ENCODE measurements around the gene CDH4.

Gene CDH4

DNA sequence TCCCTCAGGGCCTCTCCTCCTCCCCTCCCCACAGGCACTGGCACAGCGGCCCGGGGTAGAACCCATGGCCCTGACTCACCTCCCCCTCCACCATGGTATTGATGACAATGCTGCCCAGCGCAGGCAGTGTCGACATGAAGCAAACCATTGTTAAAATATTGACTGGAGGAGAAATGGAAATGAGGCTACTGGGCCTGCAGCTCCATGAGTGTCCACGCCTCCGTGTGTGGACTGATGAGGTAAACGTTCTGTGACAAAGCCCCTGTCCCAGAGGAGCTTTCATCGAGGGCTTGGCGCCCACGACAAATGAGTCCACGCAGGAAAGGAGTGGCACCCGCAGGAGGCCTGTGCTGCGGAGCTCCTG lies 410.9 kb downstream of the CDH4 start:
- no peak for DNase-seq

DNA sequence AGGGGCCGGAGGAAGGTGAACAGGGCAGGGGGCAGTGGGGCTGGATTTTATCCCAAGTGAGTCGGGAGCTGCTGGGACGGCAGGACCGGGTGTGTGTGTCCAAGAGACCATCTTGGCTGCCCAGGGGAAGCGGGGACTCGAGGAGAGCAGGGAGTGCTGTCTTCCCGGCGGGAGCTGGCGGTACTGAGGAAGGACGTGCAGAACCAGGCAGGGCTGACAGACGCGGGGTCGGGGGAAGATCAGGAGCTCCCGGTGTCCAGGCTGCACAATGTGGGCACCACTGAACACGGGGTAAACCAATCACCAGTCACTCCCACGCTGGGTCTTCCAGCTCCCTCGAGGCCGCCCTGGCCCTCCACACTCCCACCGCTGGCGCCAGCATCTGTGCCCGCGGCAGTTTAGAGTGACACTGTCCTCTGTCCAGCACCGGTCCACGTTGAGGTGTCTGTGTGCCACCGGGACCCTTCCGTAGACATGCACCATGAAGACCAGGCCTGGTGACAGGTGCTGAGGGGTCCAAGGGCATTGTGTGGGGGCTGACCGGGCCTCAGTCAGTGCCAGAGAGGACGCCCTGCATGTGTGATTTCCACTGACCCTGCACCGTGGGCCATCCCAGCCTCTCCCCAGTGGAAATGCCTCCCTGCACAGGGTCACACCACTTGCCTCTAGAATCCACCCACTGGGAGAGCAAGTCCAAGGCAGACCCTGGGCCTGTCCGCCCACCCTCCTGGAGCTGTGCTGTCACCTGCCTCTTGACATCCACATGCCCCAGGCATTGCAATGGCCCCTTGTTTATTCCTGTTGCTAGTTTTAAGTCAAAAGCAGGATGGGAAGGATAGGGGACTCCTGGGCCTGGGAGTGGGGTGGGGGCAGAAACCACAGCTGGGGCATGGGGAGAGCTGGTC lies 411.7 kb downstream of the CDH4 start:
- DNase-seq: no peak

DNA sequence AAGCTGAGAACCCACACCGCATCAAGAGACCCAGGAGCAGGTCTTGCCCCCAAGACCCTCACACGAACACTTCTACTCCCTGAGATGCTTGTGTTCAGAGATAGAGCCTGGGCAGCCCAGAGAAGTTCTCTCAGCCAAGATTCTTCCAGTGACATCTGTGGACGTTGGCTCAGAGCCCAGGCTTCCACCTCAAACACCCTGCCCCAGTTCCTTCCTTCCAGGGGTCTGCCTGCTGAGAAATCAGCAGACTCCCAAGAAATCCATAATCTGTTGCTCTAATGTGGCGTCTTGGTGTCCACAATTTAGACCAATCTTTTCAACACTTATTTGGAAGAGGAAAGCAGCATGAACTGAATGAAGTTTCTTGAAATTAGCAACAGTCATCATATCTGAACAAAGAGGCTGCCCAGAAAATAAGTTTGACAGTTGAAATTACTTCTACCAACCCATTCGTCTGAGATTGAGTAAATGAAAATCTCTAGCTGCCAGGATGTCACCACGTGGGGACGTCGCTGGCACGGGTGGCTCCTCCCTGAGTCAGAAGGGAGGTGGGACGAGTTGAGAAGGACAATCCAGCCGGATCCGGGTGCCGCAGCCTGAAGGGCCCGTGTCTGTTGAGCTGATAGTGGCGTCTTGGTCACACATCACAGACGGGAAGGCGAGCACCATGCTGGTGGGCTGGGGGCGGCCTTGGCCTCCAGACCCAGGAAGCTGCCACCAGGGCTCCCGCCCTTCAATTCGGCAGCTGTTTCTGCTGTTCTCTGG lies 412.7 kb downstream of the CDH4 start:
- DNase-seq: no peak

DNA sequence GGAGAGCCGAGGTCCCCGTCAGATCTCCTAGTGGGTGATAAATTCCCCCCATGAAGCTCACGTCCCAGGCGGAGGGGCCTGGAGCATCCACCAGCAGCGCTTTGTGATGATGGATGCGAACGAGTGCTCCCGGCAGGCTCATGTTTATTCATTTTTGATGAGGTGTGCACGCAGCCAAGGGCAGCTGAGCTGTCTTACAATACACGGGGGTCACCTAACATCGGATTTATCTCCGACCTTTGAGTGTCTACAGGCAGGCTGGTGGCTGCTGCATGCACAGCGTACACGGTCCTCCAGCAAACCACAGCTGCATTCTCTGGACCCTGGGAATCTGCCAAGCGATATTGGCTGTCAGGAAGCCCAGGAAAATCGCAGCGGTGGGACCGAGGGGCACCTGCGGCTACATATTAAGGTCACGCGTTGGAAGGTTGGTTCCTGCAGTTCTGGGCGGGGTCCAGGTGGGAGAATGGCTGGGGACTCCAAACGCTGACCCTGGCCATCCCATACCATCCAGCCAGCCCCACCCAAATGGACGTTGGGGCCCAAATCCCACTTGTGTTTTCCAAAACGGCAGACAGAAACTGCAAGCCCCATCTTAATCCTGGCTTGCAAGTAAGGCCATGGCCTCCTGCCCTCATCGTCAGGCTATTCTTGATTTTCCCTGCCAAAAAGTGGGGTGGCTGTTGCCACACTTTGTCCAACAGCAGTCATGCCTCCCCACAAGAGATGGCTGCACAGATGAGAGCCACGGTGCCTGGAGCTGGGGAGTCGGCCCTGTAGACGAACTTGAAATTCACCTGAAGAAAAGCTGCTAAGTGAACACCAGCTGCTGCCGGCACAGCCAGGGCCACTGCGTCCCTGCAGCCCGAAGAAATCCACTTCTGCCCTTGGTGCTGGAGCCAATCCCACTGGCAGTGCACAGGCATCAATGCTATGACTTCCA lies 413.7 kb downstream of the CDH4 start:
- no peak for DNase-seq

DNA sequence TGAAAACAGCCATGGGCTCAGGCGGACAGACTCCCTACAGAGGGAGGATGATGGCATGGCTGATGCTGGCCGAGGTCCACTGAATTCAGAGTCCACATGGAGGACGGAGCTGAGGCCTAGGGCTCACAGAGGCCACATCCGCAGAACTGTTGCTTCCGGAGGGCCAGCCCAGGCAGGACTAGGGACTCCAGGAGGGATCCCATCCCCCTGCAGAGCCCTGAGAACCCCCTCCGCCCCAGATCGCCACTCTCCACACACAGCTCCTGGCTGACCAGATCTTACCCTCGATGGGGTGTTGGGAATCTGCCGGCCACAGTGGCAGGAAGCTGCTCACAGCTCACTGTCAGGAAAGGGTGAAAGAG lies 414.4 kb downstream of the CDH4 start:
- DNase-seq: no peak

DNA sequence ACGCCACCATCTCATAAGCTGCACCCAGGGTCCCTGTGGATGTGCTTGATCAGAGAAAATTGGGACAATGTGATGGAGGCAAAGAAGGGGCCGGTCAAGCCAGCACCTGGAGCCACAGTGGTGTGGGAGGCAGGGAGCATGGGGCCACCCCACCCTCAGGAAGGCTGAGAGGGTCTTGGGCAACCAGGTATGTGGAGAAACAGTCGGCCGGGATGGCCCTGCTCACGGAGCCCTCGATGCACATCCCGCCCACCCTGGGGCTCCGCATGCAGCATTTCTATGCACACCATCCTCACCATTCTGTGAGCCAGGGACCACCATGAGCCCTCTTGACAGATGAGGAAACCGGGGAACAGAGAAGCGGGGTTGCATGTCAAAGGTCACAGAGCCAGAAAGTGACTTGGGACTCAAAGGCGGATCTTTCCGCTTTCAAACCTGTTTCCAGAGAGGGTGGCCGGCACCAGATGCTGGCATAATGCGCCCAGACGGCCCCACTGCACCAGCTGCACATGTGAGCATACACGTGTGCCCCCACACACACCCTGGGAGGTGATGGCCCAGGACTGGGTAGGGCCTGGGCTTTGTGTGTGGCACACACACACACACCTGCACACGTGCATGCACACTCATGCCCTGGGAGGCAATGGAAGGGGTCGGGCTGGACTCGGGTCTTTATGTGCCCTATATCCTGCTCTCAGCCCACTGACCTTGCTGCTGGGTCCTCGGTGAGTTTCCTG lies 415.2 kb downstream of the CDH4 start:
- DNase-seq: no peak

DNA sequence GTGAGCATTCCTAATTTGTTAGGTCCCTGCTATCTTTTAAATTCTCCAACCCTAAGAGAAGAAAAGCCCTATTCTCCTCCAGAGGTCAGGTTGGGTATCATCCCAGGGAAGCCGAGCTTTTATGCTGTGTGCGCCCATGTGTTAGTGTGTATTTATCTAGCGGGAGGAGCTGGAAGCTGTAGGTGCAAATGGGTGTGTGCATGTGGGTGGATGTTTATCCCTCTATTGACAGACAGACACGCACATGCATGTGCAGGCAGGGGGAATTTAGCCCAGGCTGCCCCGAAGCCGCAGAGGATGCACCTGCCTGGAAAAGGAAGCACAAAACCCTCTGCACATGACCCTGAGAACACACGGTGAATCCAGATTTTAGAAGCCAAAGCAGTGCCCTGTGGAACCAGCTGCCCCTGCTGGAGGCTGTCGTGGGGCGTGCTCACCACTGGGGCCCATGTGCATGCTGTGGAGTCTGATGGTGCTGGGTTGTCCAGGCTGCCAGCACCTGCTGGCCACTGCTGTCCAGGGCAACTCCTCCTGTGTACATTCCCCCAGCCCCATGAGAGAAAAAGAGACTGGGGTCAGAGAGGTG lies 416.1 kb downstream of the CDH4 start:
- DNase-seq: no peak

DNA sequence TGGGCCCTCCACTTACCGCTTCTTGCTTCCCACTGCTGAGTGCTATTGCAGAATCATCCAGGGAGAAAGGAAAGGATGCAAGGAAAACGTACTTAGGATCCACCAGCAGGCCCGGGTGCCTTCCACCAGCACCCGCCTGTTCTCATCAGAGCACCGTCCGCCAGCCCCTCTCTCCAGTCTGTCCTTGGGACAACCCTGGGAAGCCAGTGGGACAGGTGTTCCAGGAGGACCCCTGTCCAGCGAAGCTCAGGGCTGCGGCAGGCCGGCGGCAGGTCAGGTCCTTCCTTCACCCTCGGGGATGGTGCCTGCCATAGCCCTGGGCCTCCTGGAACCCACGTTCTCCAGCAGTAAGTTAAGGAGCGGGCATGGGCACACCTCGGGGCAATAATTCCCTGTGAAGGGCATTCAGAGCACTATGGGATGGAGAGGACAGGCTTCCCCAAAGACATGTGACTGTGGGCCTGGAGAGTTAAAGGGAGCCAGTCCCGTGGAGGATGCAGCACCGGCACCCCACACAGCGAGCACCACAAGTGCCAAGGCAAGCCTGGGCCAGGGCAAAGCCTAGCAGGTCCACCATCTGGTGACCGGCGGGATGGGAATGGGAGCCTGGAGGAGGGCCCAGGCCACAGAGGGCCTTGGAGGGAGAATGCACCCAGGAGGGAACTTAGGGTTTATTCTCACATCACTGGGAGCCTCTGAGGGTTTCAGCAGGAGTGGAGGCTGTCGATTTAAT lies 416.9 kb downstream of the CDH4 start:
- no peak for DNase-seq

DNA sequence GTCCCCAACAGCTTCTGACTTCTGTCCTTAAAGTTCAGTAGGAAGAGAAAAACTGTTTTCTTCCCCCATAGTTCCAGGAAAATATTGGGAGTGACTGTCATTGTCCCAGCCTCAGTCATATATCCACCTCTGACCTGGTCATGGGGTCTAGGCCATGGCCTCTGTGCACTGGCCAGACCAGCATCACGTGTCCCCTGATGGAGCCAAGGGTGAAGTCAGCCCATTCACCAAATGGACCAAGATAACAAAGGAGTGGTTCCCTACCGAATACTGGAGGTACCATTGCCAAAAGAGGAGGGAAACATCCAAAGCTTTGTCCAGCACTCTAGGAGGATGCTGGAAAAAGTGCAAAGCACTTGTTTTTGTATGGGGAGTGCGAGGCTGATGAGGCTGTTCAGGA lies 418.2 kb downstream of the CDH4 start:
- no peak for DNase-seq

DNA sequence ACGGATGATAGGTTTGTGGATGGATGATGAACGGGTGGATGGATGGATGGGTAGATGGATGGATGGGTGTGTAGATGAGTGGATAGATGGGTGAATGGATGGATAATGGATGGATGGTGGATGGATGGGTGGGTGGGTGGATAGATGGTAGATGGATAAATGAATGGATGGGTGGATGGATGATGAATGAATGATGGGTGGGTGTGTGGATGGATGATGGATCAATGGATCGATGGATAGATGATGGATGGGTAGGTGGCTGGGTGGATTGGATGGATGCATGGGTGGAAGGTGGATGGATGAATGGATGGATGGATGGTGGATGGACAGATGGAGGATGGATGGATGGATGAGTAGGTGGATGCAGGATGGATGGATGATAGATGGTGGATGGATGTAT lies 419.5 kb downstream of the CDH4 start:
- DNase-seq: no peak

DNA sequence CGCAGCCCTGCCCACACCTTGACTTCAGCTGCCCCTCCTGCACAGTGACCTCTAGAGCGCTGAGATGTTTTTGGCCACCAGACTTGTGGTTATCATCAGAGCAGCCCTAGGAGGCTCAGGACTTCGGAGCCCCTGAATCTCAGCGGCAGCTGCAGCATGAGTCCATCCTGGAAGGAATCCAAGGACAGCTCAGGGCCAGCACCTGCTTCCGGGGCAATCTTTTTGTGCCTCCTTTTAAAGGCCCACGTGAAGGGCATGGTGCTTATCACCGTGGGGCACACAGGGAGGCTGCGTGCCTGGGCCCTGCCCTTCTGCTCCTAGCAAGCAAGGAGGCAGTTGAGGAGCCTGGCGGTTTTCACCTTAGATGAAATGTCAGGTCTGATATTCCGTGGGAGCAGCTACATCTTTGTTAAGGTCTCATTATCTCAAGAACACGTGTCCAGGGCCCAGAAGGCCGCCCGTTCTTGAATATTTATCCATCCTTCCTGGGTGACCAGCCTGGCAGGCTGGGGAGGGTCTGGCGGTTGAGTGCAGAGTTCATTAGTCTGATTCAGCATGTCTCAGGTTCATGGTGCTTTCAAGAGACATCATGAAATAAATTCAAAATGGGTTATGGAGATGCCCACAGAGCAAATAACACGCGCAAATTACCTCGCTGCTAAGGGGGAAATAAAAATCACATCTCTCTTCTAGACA lies 421.2 kb downstream of the CDH4 start:
- no peak for DNase-seq

DNA sequence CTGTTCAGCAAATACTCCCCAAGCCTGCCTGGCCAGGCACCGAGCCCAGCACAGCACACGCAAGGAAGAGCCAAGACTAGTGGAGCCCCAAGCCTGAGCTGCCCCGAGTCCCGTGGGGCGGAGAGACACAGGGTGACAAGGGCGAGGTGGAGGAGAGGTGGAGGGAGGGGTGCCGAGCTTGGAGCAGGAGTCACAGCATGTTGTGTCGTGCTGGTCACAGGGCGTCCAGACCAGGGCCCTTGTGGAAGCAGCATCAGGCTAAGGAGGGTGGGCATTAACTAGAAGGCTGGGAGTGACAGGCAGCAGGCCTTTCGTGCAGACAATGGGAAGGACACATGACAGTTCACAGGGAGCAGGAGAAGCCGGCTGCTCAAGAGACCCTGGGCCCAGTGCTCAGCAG lies 422.1 kb downstream of the CDH4 start:
- DNase-seq: no peak

DNA sequence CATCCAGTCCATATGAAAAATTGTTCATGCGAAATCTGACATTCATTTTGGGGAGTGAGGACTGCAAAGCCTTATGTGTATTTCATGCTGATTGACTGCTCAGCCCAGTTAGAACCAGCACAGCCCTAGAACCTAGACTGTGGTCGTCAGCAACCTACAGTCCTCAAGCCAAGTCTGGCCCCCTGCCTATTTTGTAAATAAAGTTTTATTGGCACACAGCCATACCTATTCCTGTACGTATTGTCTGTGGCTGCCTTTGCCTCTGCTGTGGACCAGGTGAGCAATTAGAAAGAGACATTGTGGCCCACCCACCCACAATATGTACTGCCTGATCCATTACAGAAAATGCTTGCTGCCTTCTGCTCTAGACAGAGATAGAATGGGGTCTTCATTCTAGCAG lies 422.6 kb downstream of the CDH4 start:
- no peak for DNase-seq

DNA sequence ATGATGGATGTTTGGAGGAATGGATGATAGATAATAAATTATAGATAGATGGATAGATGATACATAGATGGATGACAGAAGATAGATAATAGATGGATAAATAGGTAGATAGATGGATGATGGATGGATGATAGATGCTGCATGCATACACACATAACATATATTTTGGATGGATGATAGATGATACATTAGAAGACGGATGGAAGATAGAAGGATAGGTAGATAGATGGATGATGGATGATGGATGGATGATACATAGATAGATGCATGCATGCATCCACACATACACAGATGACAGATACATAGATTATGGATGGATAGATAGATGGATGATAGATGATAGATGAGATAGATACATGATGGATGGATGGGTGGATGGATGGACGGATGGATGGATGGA lies 425.9 kb downstream of the CDH4 start:
- DNase-seq: no peak

DNA sequence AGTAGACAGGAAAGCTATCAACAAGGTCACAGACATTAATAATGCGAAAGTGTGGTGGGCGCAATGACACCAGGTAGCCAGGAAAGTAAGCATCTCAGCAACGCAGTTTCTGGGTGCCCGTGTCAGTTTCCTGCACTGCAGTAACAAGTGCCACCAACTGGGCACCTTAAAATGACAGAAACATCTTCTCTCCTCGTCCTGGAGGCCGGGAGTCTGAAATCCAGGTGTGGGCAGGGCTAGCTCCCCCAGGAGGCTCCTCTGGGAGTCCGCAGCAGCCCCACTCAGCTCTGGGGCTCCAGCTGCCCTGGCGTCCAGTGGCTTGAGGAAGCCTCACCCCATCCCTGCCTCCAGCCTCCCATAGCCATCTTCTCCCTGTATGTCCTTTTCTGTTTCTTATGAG lies 426.4 kb downstream of the CDH4 start:
- DNase-seq: no peak

DNA sequence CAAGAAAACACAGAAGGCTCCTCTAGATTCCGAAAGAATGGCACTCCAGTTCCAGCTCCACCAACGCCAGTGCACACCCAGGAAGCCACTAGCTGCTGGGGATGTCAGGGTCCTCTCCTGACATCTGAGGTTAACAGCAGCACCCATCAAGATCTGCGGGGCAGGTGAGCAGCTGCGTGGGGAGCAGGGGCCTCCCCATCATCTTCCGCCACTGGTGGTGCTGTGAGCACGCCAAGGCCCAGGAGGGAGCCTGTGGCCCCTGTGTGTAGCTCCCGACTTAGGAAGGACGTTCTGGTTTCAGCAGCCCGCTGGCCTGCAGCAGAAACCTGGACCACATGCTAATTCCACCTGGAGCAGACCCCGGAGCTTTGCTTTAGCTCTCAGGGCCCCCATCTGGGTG lies 427.4 kb downstream of the CDH4 start:
- no peak for DNase-seq

DNA sequence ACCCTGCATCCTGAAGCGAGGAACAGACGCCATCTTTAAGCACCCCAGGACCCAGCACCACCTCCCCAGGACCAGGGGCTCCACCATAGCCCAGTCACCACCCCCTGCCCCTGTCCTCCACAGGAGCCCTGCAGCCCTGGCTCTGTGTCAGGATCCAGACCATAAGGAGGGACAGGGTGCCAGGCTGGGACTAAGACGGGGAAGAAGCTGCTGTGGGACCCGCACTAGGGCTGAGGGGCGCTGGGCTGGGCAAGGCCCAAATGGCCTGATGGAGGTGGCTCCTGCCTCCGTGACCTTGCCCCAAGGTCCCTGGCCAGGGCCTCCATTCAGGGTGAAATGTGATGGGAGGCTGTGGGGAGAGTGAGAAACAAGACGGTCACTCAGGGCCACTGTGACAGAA lies 428.0 kb downstream of the CDH4 start:
- no peak for DNase-seq

DNA sequence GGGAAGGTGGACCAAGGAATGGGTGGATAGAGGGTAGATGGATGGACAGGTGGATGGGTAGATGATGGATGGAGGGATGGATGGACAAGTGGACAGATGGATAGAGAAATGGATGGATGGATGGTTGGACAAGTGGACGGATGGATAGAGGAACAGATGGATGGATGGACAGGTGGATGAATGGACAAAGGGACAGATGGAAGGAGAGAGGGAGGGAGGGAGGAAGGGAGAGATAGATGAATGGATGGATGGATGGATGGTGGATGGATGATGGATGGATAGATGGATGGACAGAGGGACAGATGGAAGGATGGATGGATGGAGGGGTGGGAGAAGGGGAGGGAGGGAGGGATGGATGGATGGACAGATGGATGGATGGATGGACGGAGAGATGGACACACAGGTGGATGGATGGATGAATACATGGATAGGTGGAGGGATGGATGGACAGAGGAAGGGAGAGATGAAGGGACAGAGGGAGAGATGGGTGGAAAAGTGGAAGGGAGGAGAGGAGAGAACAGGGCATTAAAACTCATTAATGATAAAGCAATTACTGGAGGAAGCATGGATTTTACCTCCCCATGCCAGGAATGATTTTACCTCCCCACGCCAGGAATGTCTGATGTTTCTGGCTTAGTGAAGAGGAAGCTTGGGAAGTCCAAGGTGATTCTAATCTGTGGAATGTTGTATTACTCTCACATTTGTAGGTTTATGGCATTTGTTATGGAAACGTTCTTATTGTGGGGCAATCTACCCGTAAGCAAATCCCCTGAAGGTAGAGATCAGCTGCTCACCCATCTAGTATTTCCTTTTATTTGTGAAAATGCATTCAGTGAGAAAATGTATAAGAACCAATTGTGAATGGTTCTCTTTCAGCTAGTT lies 430.3 kb downstream of the CDH4 start:
- no peak for DNase-seq

DNA sequence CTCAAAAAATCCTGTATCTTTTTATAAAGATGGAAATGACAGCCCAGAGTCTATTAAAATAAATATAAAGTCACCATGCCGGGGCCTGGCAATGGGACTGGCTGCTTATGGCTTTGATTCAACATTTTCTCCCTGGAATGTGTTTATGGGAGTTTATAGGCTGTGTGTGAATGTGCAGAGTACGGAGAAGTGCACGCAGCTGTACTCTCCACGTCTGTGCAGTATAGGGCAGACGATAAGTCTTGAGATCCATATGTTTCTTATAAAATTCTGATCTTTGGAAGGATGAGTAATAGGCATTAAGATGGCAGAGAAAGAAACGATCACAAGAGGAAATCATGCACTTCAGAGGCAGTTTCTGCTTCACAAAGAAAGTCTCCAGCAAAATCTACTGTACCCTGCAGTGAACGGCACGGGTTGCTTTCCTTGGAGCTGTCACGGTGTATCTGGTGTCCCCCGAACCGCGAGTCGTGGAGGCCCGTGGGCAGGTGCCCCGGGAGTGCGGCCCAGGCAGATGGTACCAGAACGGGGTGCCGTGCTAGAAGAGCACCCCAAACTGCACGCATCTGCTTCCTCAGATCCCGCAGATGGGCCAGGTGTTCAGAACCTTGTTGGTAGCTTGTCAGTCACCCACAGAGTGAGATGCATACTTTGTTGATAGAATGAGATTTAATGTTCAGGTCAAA lies 431.1 kb downstream of the CDH4 start:
- DNase-seq: no peak

Measured in effector CD8-positive, alpha-beta T cell (primary cell).